ENCODE measurements around the gene MT1H. TPM values are rescaled to one million over a fixed set of nuclear protein-coding genes. Genes with fewer than 3 reads are reported as not detected.

MT1H gene
- total and polyA plus RNA-seq, 2 of the 13 experiments (the other 11 are each of a cell fraction or from before 2014, with no cell fraction given): 0.60 TPM; not detected in 1

- TF ChIP-seq ZBTB4 (CRISPR knock-in tag; IDR thresholded peaks at IDR 0.05; ENCODE audit: borderline replicate concordance): no peak; the same call in 1 of the 2 replicates
- TF ChIP-seq ZNF296 (CRISPR knock-in tag; conservative IDR thresholded peaks at IDR 0.05): no peak
- TF ChIP-seq EED (CRISPR knock-in tag; IDR thresholded peaks at IDR 0.05): no peak
- peak; percentile 43; the same call in 1 of the 2 replicates for TF ChIP-seq IKZF5 (CRISPR knock-in tag; IDR thresholded peaks at IDR 0.05)
- TF ChIP-seq TOE1 (CRISPR knock-in tag; IDR thresholded peaks at IDR 0.05): no peak
- TF ChIP-seq PHF20 (CRISPR knock-in tag; IDR thresholded peaks at IDR 0.05): no peak
- TF ChIP-seq GABPB1 (CRISPR knock-in tag; IDR thresholded peaks at IDR 0.05): peak; percentile 41; the same call in 1 of the 2 replicates
- no peak for TF ChIP-seq ZNF792 (CRISPR knock-in tag; IDR thresholded peaks at IDR 0.05)
- 0 out of 2 replicates have a peak, but pooled peaks have one; percentile 27 for TF ChIP-seq ZNF567 (CRISPR knock-in tag; IDR thresholded peaks at IDR 0.05; ENCODE audit: borderline replicate concordance)
- peak; percentile 74; the same call in 1 of the 2 replicates for TF ChIP-seq TFDP1 (CRISPR knock-in tag; IDR thresholded peaks at IDR 0.05; ENCODE audit: borderline replicate concordance)
- TF ChIP-seq YY1 (IDR thresholded peaks at IDR 0.05; ENCODE audit: insufficient read depth, insufficient replicate concordance, low read depth, low read length): no peak
- TF ChIP-seq MTF1 (CRISPR knock-in tag; IDR thresholded peaks at IDR 0.05): peak; percentile 78; the same call in 1 of the 2 replicates
- no peak for TF ChIP-seq DPF2 (CRISPR knock-in tag; IDR thresholded peaks at IDR 0.05; ENCODE audit: borderline replicate concordance, low read depth)
- no peak for TF ChIP-seq MYC (CRISPR knock-in tag; IDR thresholded peaks at IDR 0.05; ENCODE audit: borderline replicate concordance)
- no peak for TF ChIP-seq ZNF569 (CRISPR knock-in tag; IDR thresholded peaks at IDR 0.05; ENCODE audit: borderline replicate concordance)
- TF ChIP-seq HNF1B (CRISPR knock-in tag; IDR thresholded peaks at IDR 0.05): no peak
- TF ChIP-seq POLR2AphosphoS5 (IDR thresholded peaks at IDR 0.05; ENCODE audit: low read depth, low read length): no peak
- TF ChIP-seq ZNF879 (CRISPR knock-in tag; IDR thresholded peaks at IDR 0.05): no peak
- no peak for TF ChIP-seq YEATS4 (CRISPR knock-in tag; IDR thresholded peaks at IDR 0.05; ENCODE audit: borderline replicate concordance)
- no peak for TF ChIP-seq NKX3-1 (CRISPR knock-in tag; IDR thresholded peaks at IDR 0.05)
- no peak for TF ChIP-seq ZNF597 (CRISPR knock-in tag; IDR thresholded peaks at IDR 0.05)
- TF ChIP-seq POGZ (CRISPR knock-in tag; IDR thresholded peaks at IDR 0.05): no peak
Measured at GRCh38 chr16:56647641-56648431, 21.8 kb upstream of the MT1H start (continued).

Measured in HepG2 (cell line).